ENCODE data around the gene GMDS. TPM values are rescaled to one million over a fixed set of nuclear protein-coding genes. Genes with fewer than 3 reads are reported as not detected.

GMDS gene
- total RNA-seq, 1 experiment from 2014 or later: 27.6 TPM

DNA sequence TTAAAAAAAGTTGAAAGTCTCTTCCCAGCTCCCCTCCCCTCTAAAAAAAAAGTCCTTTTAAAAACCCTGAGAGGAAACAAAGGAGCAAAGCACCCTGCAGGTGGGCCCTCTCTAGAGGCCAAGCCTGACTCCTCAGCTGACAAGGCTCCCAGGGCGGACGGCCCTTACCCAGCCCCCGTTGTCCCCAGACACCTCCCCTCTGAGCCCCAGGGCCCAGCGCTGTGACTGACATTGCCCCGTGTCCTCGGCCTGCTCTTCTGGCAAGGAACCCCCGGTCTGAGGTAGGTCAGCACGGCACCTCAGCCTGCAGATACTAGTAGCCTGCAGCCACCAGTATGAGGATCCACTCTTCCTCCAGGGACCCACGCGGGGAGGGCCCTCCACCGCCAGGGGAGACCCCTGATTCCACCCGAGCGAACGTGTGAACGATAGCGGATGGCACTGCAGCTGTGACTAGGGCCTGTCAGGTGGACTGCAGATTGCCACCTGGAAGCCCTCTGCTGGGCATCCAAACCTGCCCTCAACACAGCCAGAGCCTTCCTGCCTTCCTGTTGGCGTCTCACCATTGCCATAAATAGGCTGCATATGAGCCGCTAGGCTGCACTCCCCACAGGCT, 601.5 kb downstream of the GMDS start:
- no peak for DNase-seq
- H3K27ac ChIP-seq (ENCODE audit: insufficient read length, low read depth, low read length): no peak overlapping the region
- no peak overlapping the region for H3K4ac ChIP-seq (ENCODE audit: low read depth, low read length)
- no peaks in the 10 kb centered on the region; a peak in 1 of 7 replicates for H3K36me3 Mint-ChIP-seq (ENCODE audit: insufficient read depth in 1 of 3, low read depth in 3 of 3)
- no peak overlapping the region for H3K4me3 Mint-ChIP-seq
- H3K27me3 Mint-ChIP-seq (ENCODE audit: low read depth): peaks cover 8% of the 10 kb centered on the region
- no peaks in the 10 kb centered on the region for H3K9me3 Mint-ChIP-seq
- peaks cover 16 to 18% of the 10 kb centered on the region in 2 experiments for H3K4me1 Mint-ChIP-seq
- no peaks in the 10 kb centered on the region for H3K79me1 ChIP-seq (ENCODE audit: insufficient read depth, low read depth, low read length, poor library complexity, severe bottlenecking)
- no peak overlapping the region for H3K56ac ChIP-seq (ENCODE audit: insufficient read length, low read depth, low read length)
- H3K4me1 ChIP-seq (ENCODE audit: insufficient read depth, low read length): 0 out of 2 replicates have a peak, but pooled peaks cover 2% of the 10 kb centered on the region
- H4K8ac ChIP-seq (replicated peaks; ENCODE audit: insufficient read length, low read depth, low read length): no peak overlapping the region
- no peak overlapping the region for H3K23ac ChIP-seq (ENCODE audit: insufficient read length, low read depth, low read length)
- H4K20me1 ChIP-seq (ENCODE audit: control insufficient read depth, insufficient read depth, insufficient read length): no peaks in the 10 kb centered on the region
- no peak overlapping the region for H3K9ac ChIP-seq (ENCODE audit: extremely low read depth, insufficient read length, low read length)
- H3K27me3 ChIP-seq (ENCODE audit: insufficient read depth, low read length): no peaks in the 10 kb centered on the region
- H4K5ac ChIP-seq (ENCODE audit: insufficient read length, low read depth, low read length): no peak overlapping the region
- TF ChIP-seq, protein P1, sequence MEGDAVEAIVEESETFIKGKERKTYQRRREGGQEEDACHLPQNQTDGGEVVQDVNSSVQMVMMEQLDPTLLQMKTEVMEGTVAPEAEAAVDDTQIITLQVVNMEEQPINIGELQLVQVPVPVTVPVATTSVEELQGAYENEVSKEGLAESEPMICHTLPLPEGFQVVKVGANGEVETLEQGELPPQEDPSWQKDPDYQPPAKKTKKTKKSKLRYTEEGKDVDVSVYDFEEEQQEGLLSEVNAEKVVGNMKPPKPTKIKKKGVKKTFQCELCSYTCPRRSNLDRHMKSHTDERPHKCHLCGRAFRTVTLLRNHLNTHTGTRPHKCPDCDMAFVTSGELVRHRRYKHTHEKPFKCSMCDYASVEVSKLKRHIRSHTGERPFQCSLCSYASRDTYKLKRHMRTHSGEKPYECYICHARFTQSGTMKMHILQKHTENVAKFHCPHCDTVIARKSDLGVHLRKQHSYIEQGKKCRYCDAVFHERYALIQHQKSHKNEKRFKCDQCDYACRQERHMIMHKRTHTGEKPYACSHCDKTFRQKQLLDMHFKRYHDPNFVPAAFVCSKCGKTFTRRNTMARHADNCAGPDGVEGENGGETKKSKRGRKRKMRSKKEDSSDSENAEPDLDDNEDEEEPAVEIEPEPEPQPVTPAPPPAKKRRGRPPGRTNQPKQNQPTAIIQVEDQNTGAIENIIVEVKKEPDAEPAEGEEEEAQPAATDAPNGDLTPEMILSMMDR (conservative IDR thresholded peaks at IDR 0.05): no peak
- no peak overlapping the region; the same call in 1 of the 2 replicates for H3K14ac ChIP-seq (ENCODE audit: insufficient read depth, low read length)
- no peak overlapping the region for H2AFZ ChIP-seq (ENCODE audit: low read length)
- H3K9me3 ChIP-seq (ENCODE audit: control insufficient read depth, low read depth, low read length): no peaks in the 10 kb centered on the region
- no peak overlapping the region for H2BK12ac ChIP-seq (ENCODE audit: insufficient read length, low read depth, low read length)
- no peaks in the 10 kb centered on the region for H3K79me2 ChIP-seq (ENCODE audit: insufficient read depth, low read length)
- H2AK5ac ChIP-seq (ENCODE audit: insufficient read length, low read length): no peak overlapping the region
- no peak overlapping the region for H2BK120ac ChIP-seq (ENCODE audit: low read depth, low read length, poor library complexity, severe bottlenecking)
- H2BK20ac ChIP-seq (ENCODE audit: low read depth, low read length, poor library complexity, severe bottlenecking): no peak overlapping the region
- H3K4me2 ChIP-seq (ENCODE audit: insufficient read depth, insufficient read length, low read length): no peak overlapping the region
- H3T11ph ChIP-seq (ENCODE audit: low read length): no peak overlapping the region
- H2BK5ac ChIP-seq (ENCODE audit: insufficient read length, low read length): no peak overlapping the region
- no peak overlapping the region for H3K27ac Mint-ChIP-seq
- no peak overlapping the region for H3K18ac ChIP-seq (ENCODE audit: insufficient read length, low read depth, low read length)
- no peak overlapping the region for H4K91ac ChIP-seq (ENCODE audit: insufficient read length, low read depth, low read length)
- no peak overlapping the region for H2BK15ac ChIP-seq (ENCODE audit: low read depth, low read length)
- H3K23me2 ChIP-seq (ENCODE audit: insufficient read length, low read depth, low read length, poor library complexity, severe bottlenecking): no peaks in the 10 kb centered on the region
- WGBS (ENCODE audit: extremely low coverage, insufficient read length, low lambda C conversion rate): no CpG with 5 or more reads among the region's 18 CpGs
